ENCODE data around the gene RAP1GAP2. TPM values are rescaled to one million over a fixed set of nuclear protein-coding genes. Genes with fewer than 3 reads are reported as not detected.

Gene RAP1GAP2
- polyA plus RNA-seq (2013, experiment 1 of 4) = 4.6 TPM
- 3.2 TPM for polyA plus RNA-seq (2013, experiment 2 of 4)
- polyA plus RNA-seq (2013, experiment 3 of 4) = 4.0 TPM
- polyA plus RNA-seq (2013, experiment 4 of 4) = 2.6 TPM

GRCh38 chr17:2796164-2797125 is at the start of gene RAP1GAP2:
Gene RAP1GAP2 (plus strand): TSS chr17:2796438. CDS start chr17:2796528, 90 bp downstream.
- H3K4me1 ChIP-seq (ENCODE audit: control insufficient read depth, insufficient read depth, low read length) = peaks cover 8% of the 10 kb centered on the region
- WGBS, 2 experiments = 91 to 92% methylated on average over 39 of the region's 39 CpGs
- no peaks in the 10 kb centered on the region for H3K36me3 ChIP-seq (ENCODE audit: control insufficient read depth, insufficient read depth, low read length)
- no peak within 1 kb of the TSS for H3K4me3 ChIP-seq (ENCODE audit: insufficient read depth, low read depth, low read length)
- no peaks in the 10 kb centered on the region for H3K9me3 ChIP-seq (ENCODE audit: control insufficient read depth, low read length)
- no peak within 1 kb of the TSS for H3K27ac ChIP-seq (ENCODE audit: insufficient read depth, low read depth, low read length, poor library complexity, severe bottlenecking)
- no peaks in the 10 kb centered on the region for H3K27me3 ChIP-seq (ENCODE audit: control insufficient read depth, insufficient read depth, low read length, poor library complexity, severe bottlenecking)

GRCh38 chr17:2749058-2749783 is 47.0 kb upstream of the RAP1GAP2 start, which contains the start of gene CCDC92B:
Gene CCDC92B (minus strand): TSS chr17:2749652. CDS start chr17:2735145, 14,507 bp downstream.
- Histone ChIP-seq H3K9me3 (ENCODE audit: control insufficient read depth, low read length) (no peaks in the 10 kb centered on the region), H3K4me1 (ENCODE audit: control insufficient read depth, insufficient read depth, low read length) (no peaks in the 10 kb centered on the region), H3K27me3 (ENCODE audit: control insufficient read depth, insufficient read depth, low read length, poor library complexity, severe bottlenecking) (peaks cover 47% of the 10 kb centered on the region), H3K27ac (ENCODE audit: insufficient read depth, low read depth, low read length, poor library complexity, severe bottlenecking) (no peak within 1 kb of the TSS), H3K4me3 (ENCODE audit: insufficient read depth, low read depth, low read length) (peak within 1 kb of the TSS; percentile 44), H3K36me3 (ENCODE audit: control insufficient read depth, insufficient read depth, low read length) (no peaks in the 10 kb centered on the region)
- WGBS, 2 experiments = 1 to 2% methylated on average over 64 to 70 of the region's 76 CpGs

GRCh38 chr17:2749784-2750181 is 46.5 kb upstream of the RAP1GAP2 start:
- Histone ChIP-seq H3K4me1 (ENCODE audit: control insufficient read depth, insufficient read depth, low read length) (no peaks in the 10 kb centered on the region), H3K9me3 (ENCODE audit: control insufficient read depth, low read length) (no peaks in the 10 kb centered on the region), H3K36me3 (ENCODE audit: control insufficient read depth, insufficient read depth, low read length) (no peaks in the 10 kb centered on the region), H3K27ac (ENCODE audit: insufficient read depth, low read depth, low read length, poor library complexity, severe bottlenecking) (no peak overlapping the region), H3K4me3 (ENCODE audit: insufficient read depth, low read depth, low read length) (peak overlapping the region; percentile 7), H3K27me3 (ENCODE audit: control insufficient read depth, insufficient read depth, low read length, poor library complexity, severe bottlenecking) (peaks cover 53% of the 10 kb centered on the region)
- 0 to 2% methylated on average over 34 to 35 of the region's 35 CpGs for WGBS, 2 experiments

- 86% methylated on average over 2 of the region's 2 CpGs for WGBS, 2 experiments
- H3K27me3 ChIP-seq (ENCODE audit: control insufficient read depth, insufficient read depth, low read length, poor library complexity, severe bottlenecking) = peaks cover 62% of the 10 kb centered on the region
- no peaks in the 10 kb centered on the region for H3K4me1 ChIP-seq (ENCODE audit: control insufficient read depth, insufficient read depth, low read length)
- H3K4me3 ChIP-seq (ENCODE audit: insufficient read depth, low read depth, low read length) = no peak overlapping the region
- no peak overlapping the region for H3K27ac ChIP-seq (ENCODE audit: insufficient read depth, low read depth, low read length, poor library complexity, severe bottlenecking)
- H3K9me3 ChIP-seq (ENCODE audit: control insufficient read depth, low read length) = no peaks in the 10 kb centered on the region
- H3K36me3 ChIP-seq (ENCODE audit: control insufficient read depth, insufficient read depth, low read length) = no peaks in the 10 kb centered on the region
Measured at GRCh38 chr17:2750721-2751120, 45.5 kb upstream of the RAP1GAP2 start.

GRCh38 chr17:2751491-2751890 is 44.7 kb upstream of the RAP1GAP2 start:
- Histone ChIP-seq H3K4me3 (ENCODE audit: insufficient read depth, low read depth, low read length) (no peak overlapping the region), H3K36me3 (ENCODE audit: control insufficient read depth, insufficient read depth, low read length) (no peaks in the 10 kb centered on the region), H3K27ac (ENCODE audit: insufficient read depth, low read depth, low read length, poor library complexity, severe bottlenecking) (no peak overlapping the region), H3K27me3 (ENCODE audit: control insufficient read depth, insufficient read depth, low read length, poor library complexity, severe bottlenecking) (peaks cover 70% of the 10 kb centered on the region), H3K9me3 (ENCODE audit: control insufficient read depth, low read length) (no peaks in the 10 kb centered on the region), H3K4me1 (ENCODE audit: control insufficient read depth, insufficient read depth, low read length) (no peaks in the 10 kb centered on the region)
- 62 to 70% methylated on average over 2 of the region's 2 CpGs for WGBS, 2 experiments

GRCh38 chr17:2755891-2756724 is 40.1 kb upstream of the RAP1GAP2 start:
- no peaks in the 10 kb centered on the region for H3K9me3 ChIP-seq (ENCODE audit: control insufficient read depth, low read length)
- H3K36me3 ChIP-seq (ENCODE audit: control insufficient read depth, insufficient read depth, low read length) = no peaks in the 10 kb centered on the region
- H3K4me1 ChIP-seq (ENCODE audit: control insufficient read depth, insufficient read depth, low read length) = no peaks in the 10 kb centered on the region
- H3K4me3 ChIP-seq (ENCODE audit: insufficient read depth, low read depth, low read length) = peak overlapping the region; percentile 39
- no peak overlapping the region for H3K27ac ChIP-seq (ENCODE audit: insufficient read depth, low read depth, low read length, poor library complexity, severe bottlenecking)
- peaks cover 54% of the 10 kb centered on the region for H3K27me3 ChIP-seq (ENCODE audit: control insufficient read depth, insufficient read depth, low read length, poor library complexity, severe bottlenecking)
- WGBS, 2 experiments = 1% methylated on average over 45 to 46 of the region's 46 CpGs

GRCh38 chr17:2758870-2759269 is 37.4 kb upstream of the RAP1GAP2 start:
- Histone ChIP-seq H3K27me3 (ENCODE audit: control insufficient read depth, insufficient read depth, low read length, poor library complexity, severe bottlenecking) (peaks cover 37% of the 10 kb centered on the region), H3K4me3 (ENCODE audit: insufficient read depth, low read depth, low read length) (no peak overlapping the region), H3K4me1 (ENCODE audit: control insufficient read depth, insufficient read depth, low read length) (no peaks in the 10 kb centered on the region), H3K27ac (ENCODE audit: insufficient read depth, low read depth, low read length, poor library complexity, severe bottlenecking) (no peak overlapping the region), H3K36me3 (ENCODE audit: control insufficient read depth, insufficient read depth, low read length) (no peaks in the 10 kb centered on the region), H3K9me3 (ENCODE audit: control insufficient read depth, low read length) (no peaks in the 10 kb centered on the region)
- 85 to 87% methylated on average over 4 of the region's 4 CpGs for WGBS, 2 experiments

GRCh38 chr17:2770129-2770528 is 26.1 kb upstream of the RAP1GAP2 start:
- H3K4me1 ChIP-seq (ENCODE audit: control insufficient read depth, insufficient read depth, low read length) = no peaks in the 10 kb centered on the region

GRCh38 chr17:2775206-2775605 is 21.0 kb upstream of the RAP1GAP2 start:
- Histone ChIP-seq H3K27me3 (ENCODE audit: control insufficient read depth, insufficient read depth, low read length, poor library complexity, severe bottlenecking) (peaks cover 25% of the 10 kb centered on the region), H3K4me1 (ENCODE audit: control insufficient read depth, insufficient read depth, low read length) (no peaks in the 10 kb centered on the region), H3K4me3 (ENCODE audit: insufficient read depth, low read depth, low read length) (no peak overlapping the region), H3K9me3 (ENCODE audit: control insufficient read depth, low read length) (no peaks in the 10 kb centered on the region), H3K27ac (ENCODE audit: insufficient read depth, low read depth, low read length, poor library complexity, severe bottlenecking) (no peak overlapping the region), H3K36me3 (ENCODE audit: control insufficient read depth, insufficient read depth, low read length) (no peaks in the 10 kb centered on the region)
- 92 to 93% methylated on average over 6 of the region's 6 CpGs for WGBS, 2 experiments

More at GRCh38 chr17:2770129-2770528, 26.1 kb upstream of the RAP1GAP2 start:
- H3K9me3 ChIP-seq (ENCODE audit: control insufficient read depth, low read length) = no peaks in the 10 kb centered on the region
- H3K36me3 ChIP-seq (ENCODE audit: control insufficient read depth, insufficient read depth, low read length) = no peaks in the 10 kb centered on the region
- peaks cover 2% of the 10 kb centered on the region for H3K27me3 ChIP-seq (ENCODE audit: control insufficient read depth, insufficient read depth, low read length, poor library complexity, severe bottlenecking)
- no peak overlapping the region for H3K4me3 ChIP-seq (ENCODE audit: insufficient read depth, low read depth, low read length)
- WGBS, 2 experiments = 86 to 88% methylated on average over 12 of the region's 12 CpGs
- no peak overlapping the region for H3K27ac ChIP-seq (ENCODE audit: insufficient read depth, low read depth, low read length, poor library complexity, severe bottlenecking)

All from ectodermal cell (in vitro differentiated cells).